Ishikawa (cell line): ENCODE results near the gene A4GALT.

Experiments used
- FOXM1 ChIP-seq: IDR thresholded peaks from 2 replicates; pipeline ENCODE4 v1.6.1; 2012; ENCODE audit warnings: low read depth, borderline replicate concordance
- RAD21 ChIP-seq: IDR thresholded peaks from 2 replicates; pipeline ENCODE4 v1.6.1; 2012; ENCODE audit warnings: low read depth
- REST ChIP-seq: IDR thresholded peaks from 2 replicates; pipeline ENCODE4 v1.6.1; 2012; ENCODE audit warnings: low read depth, mild to moderate bottlenecking
- USF1 ChIP-seq: IDR thresholded peaks from 2 replicates; pipeline ENCODE4 v1.6.1; 2012

- TF ChIP-seq USF1, result no peak
- TF ChIP-seq FOXM1, result no peak
- TF ChIP-seq REST, result no peak
- no peak for TF ChIP-seq RAD21
These were observed 3.3 kb downstream of the A4GALT start for GRCh38 chr22:42717197-42717928.
